Uterus (tissue), 4 donors: ENCODE data around the gene CLSTN2. TPM values are rescaled to one million over a fixed set of nuclear protein-coding genes. Genes with fewer than 3 reads are reported as not detected.

Experiments used
- DNase-seq, 2 donors: peaks; one replicate each; pipeline ENCODE4 v3.0.0-alpha.2; 2019 to 2020
- H3K27ac ChIP-seq, 2 donors: fragments of 200-600 bp; sonication (generic); 1 replicate in 1 of 2; 2 replicates in 1 of 2; pipeline ENCODE4 v1.5.1; 2016 to 2018
- H3K27me3 ChIP-seq, 2 donors: fragments of 200-600 bp; sonication (generic); one replicate each; pipeline ENCODE4 v1.5.1; 2018 to 2019; ENCODE audit warnings: control low read depth in 1 of 2
- H3K36me3 ChIP-seq, 2 donors: fragments of 200-600 bp; sonication (generic); one replicate each; pipeline ENCODE4 v1.5.1; 2019; ENCODE audit warnings: control low read depth in 1 of 2
- H3K4me1 ChIP-seq, 2 donors: fragments of 200-600 bp; sonication (generic); one replicate each; pipeline ENCODE4 v1.5.1; 2018 to 2019; ENCODE audit warnings: control low read depth in 1 of 2
- H3K4me3 ChIP-seq, 2 donors: fragments of 200-600 bp; sonication (generic); 1 replicate in 1 of 2; 2 replicates in 1 of 2; pipeline ENCODE4 v1.5.1; 2018 to 2019; ENCODE audit warnings: mild to moderate bottlenecking in 1 of 2
- H3K9me3 ChIP-seq, 2 donors: fragments of 200-600 bp; sonication (generic); one replicate each; pipeline ENCODE4 v1.5.1; 2019; ENCODE audit warnings: control low read depth in 1 of 2
- CTCF ChIP-seq, 4 experiments: fragments of 200-600 bp in 2 of 4; fragments of 450-650 bp in 2 of 4; sonication (generic) in 2 of 4; IDR thresholded peaks; one replicate each; pipeline ENCODE4 v1.5.1; 2016 to 2019; ENCODE audit warnings: antibody characterized with exemption in 4 of 4, mild to moderate bottlenecking in 2 of 4, moderate library complexity in 1 of 4
- POLR2A ChIP-seq, 2 donors: fragments of 450-650 bp; IDR thresholded peaks; one replicate each; pipeline ENCODE4 v1.6.1; 2016; ENCODE audit warnings: antibody characterized with exemption in 2 of 2, mild to moderate bottlenecking in 1 of 2, moderate library complexity in 1 of 2
- intact Hi-C: fragments of 100-400 bp; cut with DNase I; formaldehyde crosslinking; loops from one replicate; pipeline ENCODE4 v1.15.1; 2023; ENCODE audit warnings: low total_unique reads
- total RNA-seq, 4 donors: library from RNA; depleted of rRNA in 3 of 4; stranded (reverse); fragments of >200 nt in 3 of 4; gene quantifications; one replicate each; pipeline versions ENCODE4 v1.1.0 to v1.2.4, GENCODE V29; 2014 to 2023
- donor health status: DM: yes; HTN: yes; CAD: no.

The CLSTN2 gene
- total RNA-seq, 4 donors from 2014 or later: 4.7 to 32.2 (median 19.2) TPM

DNA sequence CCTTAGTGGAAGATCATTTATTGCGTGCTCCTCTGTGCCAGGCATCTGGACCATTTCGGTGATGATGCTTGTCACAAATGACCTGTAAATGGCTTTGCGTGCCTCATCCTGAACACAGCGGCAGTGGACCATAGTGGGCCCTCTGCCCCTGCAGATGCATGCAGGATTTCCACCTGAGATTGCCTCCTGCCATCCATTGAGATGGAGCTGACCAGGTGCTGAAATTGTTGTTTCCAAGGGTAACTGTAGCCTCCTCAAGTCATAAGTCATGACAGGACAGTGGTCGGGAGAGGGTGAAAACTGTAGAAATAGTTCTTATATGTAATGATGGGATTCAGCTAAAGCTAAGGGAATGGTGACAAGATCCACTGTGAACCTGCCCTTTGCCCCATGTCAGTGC lies 35.5 kb downstream of the CLSTN2 start:
- intact Hi-C loops: no loop called here
- Histone ChIP-seq H3K9me3 (no peaks in the 10 kb centered on the region), H3K27me3 (no peaks in the 10 kb centered on the region), H3K36me3 (no peaks in the 10 kb centered on the region), H3K27ac (no peak overlapping the region), H3K4me1 (no peaks in the 10 kb centered on the region), H3K4me3 (no peak overlapping the region)
- DNase-seq: no peak
- TF ChIP-seq CTCF (IDR thresholded peaks at IDR 0.05) (no peak), POLR2A (IDR thresholded peaks at IDR 0.05) (no peak)

DNA sequence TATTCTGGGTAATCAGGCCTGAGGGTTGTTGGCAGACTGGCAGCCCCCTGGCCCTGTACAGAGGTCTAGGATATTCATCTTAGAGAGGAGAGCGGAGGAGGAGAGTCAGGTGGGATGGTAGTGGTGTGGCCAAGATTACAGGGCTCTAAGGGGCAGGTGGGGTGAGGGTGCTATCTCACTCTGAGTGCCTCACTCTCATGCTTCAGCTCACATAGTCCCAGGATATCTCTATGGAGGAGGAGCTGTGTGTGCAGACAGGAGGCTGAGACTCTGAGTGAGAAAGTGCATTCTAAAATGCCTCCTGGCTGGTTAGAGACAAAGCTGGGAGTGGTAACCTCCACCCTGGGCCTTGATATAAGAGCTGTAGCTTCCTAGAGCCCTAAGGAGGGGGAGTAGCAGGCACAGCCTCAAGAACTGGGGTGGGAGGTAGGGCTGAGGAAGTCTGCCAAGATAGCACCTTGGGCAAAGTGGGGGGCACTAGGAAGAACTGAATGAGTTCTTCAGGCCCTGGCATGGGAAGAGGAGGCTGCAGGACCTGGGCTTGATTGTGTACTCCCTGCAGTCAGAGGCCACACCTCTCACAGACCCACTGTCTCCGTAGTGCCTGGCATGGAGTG lies 39.9 kb downstream of the CLSTN2 start:
- TF ChIP-seq CTCF (IDR thresholded peaks at IDR 0.05): no peak
- Histone ChIP-seq H3K4me3 (no peak overlapping the region), H3K27ac (no peak overlapping the region), H3K27me3 (no peaks in the 10 kb centered on the region), H3K4me1 (no peaks in the 10 kb centered on the region), H3K36me3 (no peaks in the 10 kb centered on the region), H3K9me3 (no peaks in the 10 kb centered on the region)
- intact Hi-C loops: no loop called here
- no peak for DNase-seq

- Histone ChIP-seq H3K9me3 (no peaks in the 10 kb centered on the region), H3K4me3 (no peak overlapping the region), H3K4me1 (no peaks in the 10 kb centered on the region), H3K27me3 (no peaks in the 10 kb centered on the region), H3K27ac (no peak overlapping the region), H3K36me3 (no peaks in the 10 kb centered on the region)
- intact Hi-C loops: no loop called here
- DNase-seq: no peak
- TF ChIP-seq POLR2A (IDR thresholded peaks at IDR 0.05) (no peak), CTCF (IDR thresholded peaks at IDR 0.05) (no peak)
Measured at GRCh38 chr3:139975594-139976365, 40.8 kb downstream of the CLSTN2 start.

- DNase-seq: no peak
- Histone ChIP-seq H3K9me3 (no peaks in the 10 kb centered on the region), H3K4me3 (no peak overlapping the region), H3K36me3 (no peaks in the 10 kb centered on the region), H3K27ac (no peak overlapping the region), H3K27me3 (no peaks in the 10 kb centered on the region), H3K4me1 (no peaks in the 10 kb centered on the region)
- TF ChIP-seq POLR2A (IDR thresholded peaks at IDR 0.05) (no peak), CTCF (IDR thresholded peaks at IDR 0.05) (no peak)
- intact Hi-C loops: no loop called here
Measured at GRCh38 chr3:139978966-139979365, 44.0 kb downstream of the CLSTN2 start.

DNA sequence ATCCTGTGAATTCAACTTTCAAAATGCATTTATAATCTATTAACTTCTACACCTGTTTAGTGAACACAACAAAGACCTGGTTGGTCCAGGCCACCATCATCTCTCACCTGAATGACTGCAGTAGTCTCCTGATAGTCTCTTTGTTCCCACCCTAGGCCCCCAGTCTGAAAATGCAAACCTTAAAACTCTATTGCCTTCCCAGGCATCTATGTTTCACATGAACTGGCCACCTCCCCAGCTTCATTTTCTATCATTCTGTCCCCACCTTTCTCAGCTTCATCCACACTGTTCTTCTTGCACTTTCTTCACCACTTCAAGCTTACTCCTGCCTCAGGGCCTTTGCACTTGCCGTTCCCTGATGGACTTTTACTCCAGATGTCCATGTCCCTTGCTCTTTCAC lies 45.0 kb downstream of the CLSTN2 start:
- DNase-seq: no peak
- intact Hi-C loops: no loop called here

More for the DNA sequence above, 45.0 kb downstream of the CLSTN2 start:
- no peaks in the 10 kb centered on the region for H3K9me3 ChIP-seq
- H3K27me3 ChIP-seq: no peaks in the 10 kb centered on the region
- H3K4me1 ChIP-seq: no peaks in the 10 kb centered on the region
- H3K4me3 ChIP-seq: no peak overlapping the region
- H3K36me3 ChIP-seq: no peaks in the 10 kb centered on the region
- TF ChIP-seq CTCF (IDR thresholded peaks at IDR 0.05) (no peak), POLR2A (IDR thresholded peaks at IDR 0.05) (no peak)
- H3K27ac ChIP-seq: no peak overlapping the region
